ENCODE measurements around the gene GPR146. TPM values are rescaled to one million over a fixed set of nuclear protein-coding genes. Genes with fewer than 3 reads are reported as not detected.
"Not testable (repeated sequence)": the region's sequence is repeated elsewhere in the genome, so short reads cannot be mapped to it uniquely, and the experiment has no call there.

Gene GPR146
- total RNA-seq, 2 experiments from 2014 or later = 5.6 to 8.5 TPM

DNA sequence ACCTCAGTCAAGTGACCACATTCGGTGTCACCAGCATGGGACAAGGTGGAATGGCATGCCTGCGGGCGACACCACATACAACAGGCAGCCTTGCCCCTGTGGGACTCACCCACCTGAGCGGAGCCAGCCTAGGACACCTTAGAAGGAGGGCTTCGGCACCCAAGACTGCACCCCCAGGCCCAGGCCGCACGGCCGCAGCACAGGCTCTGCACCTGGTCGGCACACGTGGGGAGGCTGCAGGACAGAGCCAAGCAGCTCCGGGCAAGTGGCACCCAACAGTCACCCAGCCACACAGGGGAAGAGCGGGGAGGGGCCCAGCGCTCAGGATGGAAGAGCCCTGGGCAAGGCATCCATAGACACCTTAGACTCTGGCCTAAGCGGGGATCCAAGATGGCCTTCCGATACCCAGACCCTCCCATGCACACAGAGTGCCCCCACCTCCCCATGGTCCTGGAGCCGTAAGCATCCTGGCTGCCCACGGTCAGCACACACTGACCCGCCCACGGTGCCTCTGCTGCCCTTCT, 27.4 kb downstream of the GPR146 start:
- no peaks in the 10 kb centered on the region for H3K36me3 Mint-ChIP-seq (ENCODE audit: low read depth)
- H3K9me3 Mint-ChIP-seq = peaks cover 1% of the 10 kb centered on the region
- DNase-seq (no peak), ATAC-seq (no peak)
- TF ChIP-seq, protein P1, sequence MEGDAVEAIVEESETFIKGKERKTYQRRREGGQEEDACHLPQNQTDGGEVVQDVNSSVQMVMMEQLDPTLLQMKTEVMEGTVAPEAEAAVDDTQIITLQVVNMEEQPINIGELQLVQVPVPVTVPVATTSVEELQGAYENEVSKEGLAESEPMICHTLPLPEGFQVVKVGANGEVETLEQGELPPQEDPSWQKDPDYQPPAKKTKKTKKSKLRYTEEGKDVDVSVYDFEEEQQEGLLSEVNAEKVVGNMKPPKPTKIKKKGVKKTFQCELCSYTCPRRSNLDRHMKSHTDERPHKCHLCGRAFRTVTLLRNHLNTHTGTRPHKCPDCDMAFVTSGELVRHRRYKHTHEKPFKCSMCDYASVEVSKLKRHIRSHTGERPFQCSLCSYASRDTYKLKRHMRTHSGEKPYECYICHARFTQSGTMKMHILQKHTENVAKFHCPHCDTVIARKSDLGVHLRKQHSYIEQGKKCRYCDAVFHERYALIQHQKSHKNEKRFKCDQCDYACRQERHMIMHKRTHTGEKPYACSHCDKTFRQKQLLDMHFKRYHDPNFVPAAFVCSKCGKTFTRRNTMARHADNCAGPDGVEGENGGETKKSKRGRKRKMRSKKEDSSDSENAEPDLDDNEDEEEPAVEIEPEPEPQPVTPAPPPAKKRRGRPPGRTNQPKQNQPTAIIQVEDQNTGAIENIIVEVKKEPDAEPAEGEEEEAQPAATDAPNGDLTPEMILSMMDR (IDR thresholded peaks at IDR 0.05) = no peak
- no peak overlapping the region for H3K4me3 Mint-ChIP-seq
- intact Hi-C loops (cut with micrococcal nuclease) = no loop called here
- CTCF ChIA-PET = interaction anchor here (1.9 kb wide), 1 partner anchor 78 kb away, joined by 17 read pairs; no protein-coding TSS in a partner anchor
- no peaks in the 10 kb centered on the region for H3K4me1 Mint-ChIP-seq (ENCODE audit: low read depth)
- H3K27ac Mint-ChIP-seq = no peak overlapping the region
- H3K27me3 Mint-ChIP-seq = no peaks in the 10 kb centered on the region
- POLR2A ChIA-PET = no interaction called here

DNA sequence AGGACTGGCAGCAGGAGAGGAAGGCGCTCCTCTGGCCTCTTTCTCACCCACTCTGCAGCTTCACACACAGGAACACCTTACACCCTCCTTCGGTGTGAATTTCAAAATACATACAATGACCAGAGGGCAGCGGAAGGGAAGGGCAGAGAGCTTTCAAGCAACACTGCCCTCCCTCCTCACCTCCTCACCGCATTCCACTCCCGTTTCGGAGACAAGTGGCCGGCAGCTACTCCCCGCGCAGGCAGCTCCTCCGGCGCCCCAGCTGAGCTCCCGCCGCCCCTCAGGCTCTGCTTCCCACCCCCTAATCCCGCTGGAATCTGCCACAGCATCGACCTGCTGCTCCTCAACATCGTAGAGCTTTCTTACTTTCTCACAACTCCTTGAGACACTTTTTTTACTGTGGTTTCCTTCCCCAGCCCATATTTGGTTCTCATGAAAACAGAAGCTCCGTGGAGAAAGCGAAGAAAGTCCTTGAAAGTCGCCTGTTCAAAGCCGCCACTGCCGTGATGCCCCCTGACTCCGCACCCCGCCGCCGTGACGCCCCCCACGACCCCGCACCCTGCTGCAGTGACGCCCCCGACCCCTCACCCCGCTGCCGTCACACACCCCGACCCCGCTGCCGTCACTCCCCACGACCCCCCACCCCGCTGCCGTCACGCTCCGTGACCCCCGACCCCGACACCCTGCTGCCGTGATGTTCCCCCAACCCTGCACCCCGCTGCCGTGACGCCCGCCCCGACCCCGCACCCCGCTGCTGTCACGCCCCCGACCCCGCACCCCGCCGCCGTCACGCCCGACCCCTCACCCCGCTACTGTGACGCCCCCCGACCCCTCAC, 29.0 kb downstream of the GPR146 start:
- TF ChIP-seq, protein P1 (IDR thresholded peaks at IDR 0.05) = no peak
- no peak for DNase-seq
- intact Hi-C loops (cut with micrococcal nuclease) = no loop called here
- ChIA-PET CTCF (interaction anchor here (1.5 to 1.9 kb wide), 2 partner anchors 29 to 80 kb away, joined by 3 to 17 read pairs; partner anchors contain the start of gene GPR146), POLR2A (interaction anchor here (0.6 kb wide), 1 partner anchor 460 kb away, joined by 3 read pairs; no protein-coding TSS in a partner anchor)
- Mint-ChIP-seq H3K36me3 (ENCODE audit: low read depth) (no peaks in the 10 kb centered on the region), H3K4me3 (no peak overlapping the region), H3K9me3 (peaks cover 1% of the 10 kb centered on the region), H3K27ac (no peak overlapping the region), H3K27me3 (no peaks in the 10 kb centered on the region), H3K4me1 (ENCODE audit: low read depth) (no peaks in the 10 kb centered on the region)
- ATAC-seq = no peak

DNA sequence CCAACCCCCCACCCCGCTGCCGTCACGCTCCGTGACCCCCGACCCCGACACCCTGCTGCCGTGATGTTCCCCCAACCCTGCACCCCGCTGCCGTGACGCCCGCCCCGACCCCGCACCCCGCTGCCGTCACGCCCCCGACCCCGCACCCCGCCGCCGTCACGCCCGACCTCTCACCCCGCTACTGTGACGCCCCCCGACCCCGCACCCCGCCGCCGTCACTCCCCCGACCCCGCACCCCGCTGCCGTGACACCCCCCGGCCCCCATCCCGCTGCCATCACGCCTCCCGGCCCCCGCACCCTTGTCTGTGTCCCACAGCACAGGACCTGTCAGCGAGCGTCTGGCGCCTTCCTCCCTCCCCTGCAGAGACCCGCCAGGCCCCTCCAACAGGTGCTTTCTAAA, 29.7 kb downstream of the GPR146 start:
- ATAC-seq; H3K4me3 Mint-ChIP-seq; H3K27me3 Mint-ChIP-seq; H3K4me1 Mint-ChIP-seq (ENCODE audit: low read depth); H3K36me3 Mint-ChIP-seq (ENCODE audit: low read depth); POLR2A ChIA-PET; intact Hi-C loops (cut with micrococcal nuclease); H3K27ac Mint-ChIP-seq; DNase-seq; H3K9me3 Mint-ChIP-seq: not testable (repeated sequence)
- CTCF ChIA-PET = interaction anchor here (1.4 kb wide), 1 partner anchor 81 kb away, joined by 6 read pairs; no protein-coding TSS in a partner anchor

DNA sequence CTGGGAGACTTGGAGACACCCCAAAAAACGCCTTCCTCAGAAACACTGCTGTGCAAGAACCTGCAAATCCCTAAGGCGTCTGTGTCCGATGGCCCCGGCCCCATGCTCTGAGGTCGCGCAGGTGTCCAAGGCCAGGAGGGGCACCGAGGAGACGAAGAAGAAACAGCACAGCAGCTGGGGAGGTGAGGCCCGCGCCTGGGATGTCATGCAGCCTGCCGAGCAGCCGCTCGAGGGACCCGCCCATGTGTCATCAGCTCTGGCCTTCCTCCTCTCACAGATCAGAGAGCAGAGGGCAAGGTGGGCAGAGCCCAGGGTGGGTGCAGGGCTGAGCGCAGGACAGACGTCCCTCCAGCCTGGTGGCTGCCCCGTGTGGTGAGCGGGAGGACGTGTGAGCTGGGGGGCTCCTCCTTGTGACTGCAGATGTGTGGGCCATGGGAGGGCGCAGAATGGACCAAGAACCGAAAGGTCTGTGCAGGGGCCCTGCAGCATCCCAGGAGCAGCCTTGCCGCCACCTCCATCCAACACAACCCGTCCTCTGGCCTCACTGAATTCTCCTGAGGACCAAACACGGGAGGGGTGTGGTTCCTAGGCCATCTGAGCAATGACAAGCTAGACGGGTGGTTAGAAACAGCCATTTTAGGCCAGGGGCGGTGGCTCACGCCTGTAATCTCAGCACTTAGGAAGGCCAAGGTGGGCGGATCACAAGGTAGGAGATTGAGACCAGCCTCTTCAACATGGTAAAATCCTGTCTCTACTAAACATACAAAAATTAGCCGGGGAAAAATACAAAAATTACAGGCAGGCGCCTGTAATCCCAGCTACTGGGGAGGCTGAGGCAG, 30.5 kb downstream of the GPR146 start:
- POLR2A ChIA-PET = no interaction called here
- no peaks in the 10 kb centered on the region for H3K36me3 Mint-ChIP-seq (ENCODE audit: low read depth)
- no peak overlapping the region for H3K27ac Mint-ChIP-seq

More for the DNA sequence above, 30.5 kb downstream of the GPR146 start:
- CTCF ChIA-PET = interaction anchor here (1.2 to 1.4 kb wide), 3 partner anchors 9 to 82 kb away, joined by 3 to 6 read pairs (median 5); no protein-coding TSS in a partner anchor
- TF ChIP-seq, protein P1 (IDR thresholded peaks at IDR 0.05) = no peak
- H3K27me3 Mint-ChIP-seq = no peaks in the 10 kb centered on the region
- no peak overlapping the region for H3K4me3 Mint-ChIP-seq
- DNase-seq (no peak), ATAC-seq (no peak)
- intact Hi-C loops (cut with micrococcal nuclease) = no loop called here
- no peaks in the 10 kb centered on the region for H3K4me1 Mint-ChIP-seq (ENCODE audit: low read depth)
- peaks cover 1% of the 10 kb centered on the region for H3K9me3 Mint-ChIP-seq

Measured in activated CD8-positive, alpha-beta T cell treated with anti-CD3 and anti-CD28 coated beads for 36 hours (primary cell).